SK-N-MC (cell line): Measurements from ENCODE around the gene GCGR.

ENCODE experiments used
- EZH2 ChIP-seq: fragments of 200-600 bp; sonication (generic); IDR thresholded peaks from one replicate; pipeline ENCODE4 v1.6.1; 2017; ENCODE audit warnings: antibody characterized with exemption
- FOXP2 ChIP-seq: optimal IDR thresholded peaks from 2 replicates; pipeline ENCODE3; 2011; ENCODE audit warnings: mild to moderate bottlenecking, moderate library complexity; ENCODE audit not compliant: insufficient read depth; ENCODE audit errors: extremely low read length, control extremely low read depth
- POLR2AphosphoS5 ChIP-seq: IDR thresholded peaks from 2 replicates; pipeline ENCODE4 v1.6.1; 2012; ENCODE audit warnings: mild to moderate bottlenecking, low read depth, low read length, borderline replicate concordance

GRCh38 chr17:81807839-81808238, 3.9 kb downstream of the GCGR start:
- TF ChIP-seq EZH2 (no peak), POLR2AphosphoS5 (no peak), FOXP2 (no peak)
